GM18867 (cell line): ENCODE measurements around the gene MYO5A.
"Not testable (repeated sequence)": the region's sequence is repeated elsewhere in the genome, so short reads cannot be mapped to it uniquely, and the experiment has no call there.

Experiments used
- ATAC-seq: cut with Tn5 transposase; IDR thresholded peaks from one replicate; pipeline ENCODE4 v1.9.1; 2021; ENCODE audit warnings: mild to moderate bottlenecking, moderate library complexity; ENCODE audit not compliant: unreplicated experiment

The MYO5A gene

GRCh38 chr15:52509500-52510245 is 19.0 kb downstream of the MYO5A start:
- ATAC-seq, result no peak

GRCh38 chr15:52506549-52506948 is 22.1 kb downstream of the MYO5A start:
- ATAC-seq, result no peak

GRCh38 chr15:52505151-52505550 is 23.5 kb downstream of the MYO5A start:
- ATAC-seq, result no peak

GRCh38 chr15:52503788-52504496 is 24.7 kb downstream of the MYO5A start:
- ATAC-seq, result peak; percentile 77

GRCh38 chr15:52502608-52503007 is 26.1 kb downstream of the MYO5A start:
- ATAC-seq, result no peak

GRCh38 chr15:52499506-52499905 is 29.2 kb downstream of the MYO5A start:
- no peak for ATAC-seq

GRCh38 chr15:52498706-52499105 is 30.0 kb downstream of the MYO5A start:
- ATAC-seq, result no peak

GRCh38 chr15:52496776-52497470 is 31.8 kb downstream of the MYO5A start:
- ATAC-seq, result no peak

- no peak for ATAC-seq
These were observed 32.5 kb downstream of the MYO5A start for GRCh38 chr15:52496175-52496574.

- ATAC-seq, result no peak
These were observed 33.6 kb downstream of the MYO5A start for GRCh38 chr15:52495125-52495524.

- no peak for ATAC-seq
These were observed 34.7 kb downstream of the MYO5A start for GRCh38 chr15:52493968-52494367.

GRCh38 chr15:52492132-52492531 is 36.5 kb downstream of the MYO5A start:
- no peak for ATAC-seq

- ATAC-seq, result no peak
These were observed 37.2 kb downstream of the MYO5A start for GRCh38 chr15:52491472-52491871.

GRCh38 chr15:52489430-52489829 is 39.2 kb downstream of the MYO5A start:
- not testable (repeated sequence) for ATAC-seq

- ATAC-seq, result no peak
These were observed 39.9 kb downstream of the MYO5A start for GRCh38 chr15:52488830-52489229.

GRCh38 chr15:52486003-52486996 is 42.4 kb downstream of the MYO5A start:
- ATAC-seq, result no peak

GRCh38 chr15:52485290-52485689 is 43.4 kb downstream of the MYO5A start:
- ATAC-seq, result no peak

GRCh38 chr15:52483707-52484106 is 45.0 kb downstream of the MYO5A start:
- ATAC-seq, result no peak

- ATAC-seq, result peak; percentile 99
These were observed 46.8 kb downstream of the MYO5A start for GRCh38 chr15:52481915-52482314.

GRCh38 chr15:52480990-52481389 is 47.7 kb downstream of the MYO5A start:
- no peak for ATAC-seq

GRCh38 chr15:52466716-52467115 is 62.0 kb downstream of the MYO5A start:
- no peak for ATAC-seq
